Stimulated activated CD4-positive, alpha-beta T cell treated with anti-CD3 and anti-CD28 coated beads, TNF-alpha, amount 100 ng/mL, for 24 hours (primary cell): ENCODE results near the gene SYNJ1.

ENCODE experiments used
- DNase-seq, 3 experiments: peaks; one replicate each; pipeline ENCODE4 v3.0.0-alpha.2; 2020; ENCODE audit warnings: low read depth in 3 of 3

SYNJ1 gene

GRCh38 chr21:32581732-32582131 is 146.1 kb downstream of the SYNJ1 start:
- no peak for DNase-seq

- DNase-seq: no peak
Measured at GRCh38 chr21:32580949-32581348, 146.9 kb downstream of the SYNJ1 start.
